ENCODE results near the gene EMX1.

DNA sequence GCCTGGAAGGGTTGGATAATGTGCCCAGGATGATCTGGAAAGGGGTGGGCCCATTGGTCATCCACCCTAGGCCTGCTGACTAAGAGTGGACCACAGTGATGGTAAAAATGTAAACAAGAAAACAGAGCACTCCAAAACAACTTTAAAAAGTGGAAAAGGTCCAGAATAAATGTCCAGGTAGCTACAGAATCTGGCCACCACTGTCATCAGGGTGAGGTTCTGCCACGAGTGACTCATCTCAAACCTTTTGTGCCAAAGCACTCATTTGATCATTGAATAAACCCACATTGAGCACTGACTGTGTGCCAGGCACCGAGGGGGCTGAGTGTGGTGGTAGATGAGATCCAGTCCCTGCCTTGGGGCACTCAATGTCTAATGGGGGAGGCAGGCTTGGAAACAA, 64.9 kb downstream of the EMX1 start:
- TF ChIP-seq, protein P1, sequence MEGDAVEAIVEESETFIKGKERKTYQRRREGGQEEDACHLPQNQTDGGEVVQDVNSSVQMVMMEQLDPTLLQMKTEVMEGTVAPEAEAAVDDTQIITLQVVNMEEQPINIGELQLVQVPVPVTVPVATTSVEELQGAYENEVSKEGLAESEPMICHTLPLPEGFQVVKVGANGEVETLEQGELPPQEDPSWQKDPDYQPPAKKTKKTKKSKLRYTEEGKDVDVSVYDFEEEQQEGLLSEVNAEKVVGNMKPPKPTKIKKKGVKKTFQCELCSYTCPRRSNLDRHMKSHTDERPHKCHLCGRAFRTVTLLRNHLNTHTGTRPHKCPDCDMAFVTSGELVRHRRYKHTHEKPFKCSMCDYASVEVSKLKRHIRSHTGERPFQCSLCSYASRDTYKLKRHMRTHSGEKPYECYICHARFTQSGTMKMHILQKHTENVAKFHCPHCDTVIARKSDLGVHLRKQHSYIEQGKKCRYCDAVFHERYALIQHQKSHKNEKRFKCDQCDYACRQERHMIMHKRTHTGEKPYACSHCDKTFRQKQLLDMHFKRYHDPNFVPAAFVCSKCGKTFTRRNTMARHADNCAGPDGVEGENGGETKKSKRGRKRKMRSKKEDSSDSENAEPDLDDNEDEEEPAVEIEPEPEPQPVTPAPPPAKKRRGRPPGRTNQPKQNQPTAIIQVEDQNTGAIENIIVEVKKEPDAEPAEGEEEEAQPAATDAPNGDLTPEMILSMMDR (IDR thresholded peaks at IDR 0.05; ENCODE audit: borderline replicate concordance, extremely low read depth, low read length, poor library complexity, severe bottlenecking): no peak
- TF ChIP-seq EZH2 (IDR thresholded peaks at IDR 0.05; ENCODE audit: borderline replicate concordance, low read depth, low read length, severe bottlenecking): no peak
